ENCODE measurements around the gene MAFB. TPM values are rescaled to one million over a fixed set of nuclear protein-coding genes. Genes with fewer than 3 reads are reported as not detected.

MAFB gene
- total RNA-seq, 2 experiments from 2014 or later = 3.3 to 3.7 TPM

GRCh38 chr20:40718982-40719729 is 30.1 kb upstream of the MAFB start:
- no peaks in the 10 kb centered on the region for H3K27me3 Mint-ChIP-seq

GRCh38 chr20:40718214-40718977 is 29.4 kb upstream of the MAFB start:
- TF ChIP-seq CTCF (IDR thresholded peaks at IDR 0.05) = no peak

More at GRCh38 chr20:40718982-40719729, 30.1 kb upstream of the MAFB start:
- intact Hi-C loops (cut with DNase I, micrococcal nuclease) = no loop called here
- H3K9me3 Mint-ChIP-seq = no peaks in the 10 kb centered on the region
- no peak overlapping the region for H3K27ac Mint-ChIP-seq
- no peaks in the 10 kb centered on the region for H3K4me1 ChIP-seq (ENCODE audit: insufficient read depth, low read length)
- no peaks in the 10 kb centered on the region for H3K36me3 ChIP-seq (ENCODE audit: insufficient read depth, low read length)
- no peaks in the 10 kb centered on the region for H3K36me3 Mint-ChIP-seq (ENCODE audit: low read depth)
- no peak overlapping the region for H3K4me3 Mint-ChIP-seq
- H3K27me3 ChIP-seq (ENCODE audit: control insufficient read depth in 1 of 2, insufficient read depth in 2 of 2, low read length in 2 of 2) = peaks cover 0 to 4% of the 10 kb centered on the region in 2 experiments
- POLR2A ChIA-PET = no interaction called here
- no peak overlapping the region for H3K27ac ChIP-seq (ENCODE audit: low read depth in 1 of 2, low read length in 2 of 2)
- ATAC-seq (ENCODE audit: poor library complexity) = no peak
- H3K4me3 ChIP-seq (ENCODE audit: low read length) = no peak overlapping the region
- peak in 3 of 14 experiments; percentile 2 to 45 (median 40) for DNase-seq
- no peak for TF ChIP-seq CTCF (IDR thresholded peaks at IDR 0.05)
- no peaks in the 10 kb centered on the region for H3K4me1 Mint-ChIP-seq (ENCODE audit: low read depth)
- CTCF ChIA-PET = no interaction called here
- no peaks in the 10 kb centered on the region for H3K9me3 ChIP-seq (ENCODE audit: control insufficient read depth in 1 of 2, insufficient read depth in 1 of 2, low read length in 2 of 2)

GRCh38 chr20:40717343-40717865 is 28.4 kb upstream of the MAFB start:
- peaks cover 0 to 4% of the 10 kb centered on the region in 2 experiments for H3K27me3 ChIP-seq (ENCODE audit: control insufficient read depth in 1 of 2, insufficient read depth in 2 of 2, low read length in 2 of 2)
- ATAC-seq (ENCODE audit: poor library complexity) (no peak), DNase-seq (no peak)
- intact Hi-C loops (cut with DNase I, micrococcal nuclease) = no loop called here
- Mint-ChIP-seq H3K36me3 (ENCODE audit: low read depth) (no peaks in the 10 kb centered on the region), H3K4me1 (ENCODE audit: low read depth) (no peaks in the 10 kb centered on the region), H3K9me3 (no peaks in the 10 kb centered on the region), H3K27me3 (no peaks in the 10 kb centered on the region), H3K27ac (no peak overlapping the region), H3K4me3 (no peak overlapping the region)
- ChIA-PET CTCF (no interaction called here), POLR2A (no interaction called here)
- H3K9me3 ChIP-seq (ENCODE audit: control insufficient read depth in 1 of 2, insufficient read depth in 1 of 2, low read length in 2 of 2) = no peaks in the 10 kb centered on the region
- H3K4me1 ChIP-seq (ENCODE audit: insufficient read depth, low read length) = no peaks in the 10 kb centered on the region
- H3K4me3 ChIP-seq (ENCODE audit: low read length) = no peak overlapping the region
- H3K36me3 ChIP-seq (ENCODE audit: insufficient read depth, low read length) = no peaks in the 10 kb centered on the region
- no peak overlapping the region for H3K27ac ChIP-seq (ENCODE audit: low read depth in 1 of 2, low read length in 2 of 2)
- TF ChIP-seq CTCF (IDR thresholded peaks at IDR 0.05) = no peak

More at GRCh38 chr20:40718214-40718977, 29.4 kb upstream of the MAFB start:
- no peak for DNase-seq
- H3K27me3 ChIP-seq (ENCODE audit: control insufficient read depth in 1 of 2, insufficient read depth in 2 of 2, low read length in 2 of 2) = peaks cover 0 to 4% of the 10 kb centered on the region in 2 experiments
- intact Hi-C loops (cut with DNase I, micrococcal nuclease) = no loop called here
- H3K9me3 ChIP-seq (ENCODE audit: control insufficient read depth in 1 of 2, insufficient read depth in 1 of 2, low read length in 2 of 2) = no peaks in the 10 kb centered on the region
- H3K9me3 Mint-ChIP-seq = no peaks in the 10 kb centered on the region
- H3K4me1 ChIP-seq (ENCODE audit: insufficient read depth, low read length) = no peaks in the 10 kb centered on the region
- no peak overlapping the region for H3K27ac Mint-ChIP-seq
- CTCF ChIA-PET = no interaction called here
- ATAC-seq (ENCODE audit: poor library complexity) = no peak
- POLR2A ChIA-PET = no interaction called here
- no peaks in the 10 kb centered on the region for H3K36me3 ChIP-seq (ENCODE audit: insufficient read depth, low read length)
- no peaks in the 10 kb centered on the region for H3K4me1 Mint-ChIP-seq (ENCODE audit: low read depth)
- H3K4me3 ChIP-seq (ENCODE audit: low read length) = no peak overlapping the region
- no peak overlapping the region for H3K27ac ChIP-seq (ENCODE audit: low read depth in 1 of 2, low read length in 2 of 2)
- H3K27me3 Mint-ChIP-seq = no peaks in the 10 kb centered on the region
- H3K36me3 Mint-ChIP-seq (ENCODE audit: low read depth) = no peaks in the 10 kb centered on the region
- no peak overlapping the region for H3K4me3 Mint-ChIP-seq
